GM12864 (cell line): Measurements from ENCODE around the gene ATP6V1B1.

Source experiments
- DNase-seq: peaks from one replicate; pipeline ENCODE4 v3.0.0-alpha.2; 2011; ENCODE audit warnings: low read depth
- H3K4me3 ChIP-seq: 2 replicates; pipeline ENCODE4 v1.5.1; 2011; ENCODE audit warnings: mild to moderate bottlenecking, low read depth, low read length, control low read depth
- TF ChIP-seq, protein P1 (sequence below): IDR thresholded peaks from 2 replicates; pipeline ENCODE4 v1.5.1; 2011; ENCODE audit warnings: low read depth, mild to moderate bottlenecking, moderate library complexity, low read length, control low read depth, inconsistent platforms; ENCODE audit errors: missing control alignments

Gene ATP6V1B1

DNA sequence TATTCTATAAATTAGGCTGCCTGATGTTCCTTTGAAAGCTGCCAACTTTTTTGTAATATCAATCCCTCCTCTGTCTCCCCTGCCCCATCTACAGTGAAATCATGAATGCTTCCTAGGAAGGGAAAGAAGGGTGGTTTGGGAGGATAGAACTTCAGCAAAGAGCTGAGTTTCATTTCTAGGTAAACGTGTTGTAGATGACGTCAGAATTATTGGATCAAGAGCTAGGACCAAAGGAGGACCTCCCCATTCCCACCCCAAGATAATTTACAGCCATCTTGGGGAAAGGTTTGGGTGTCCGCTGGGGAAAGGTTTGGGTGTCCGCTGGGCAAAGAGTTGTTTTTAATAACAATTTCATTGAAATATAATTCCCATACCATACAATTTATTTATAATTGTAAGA, 31.5 kb downstream of the ATP6V1B1 start:
- TF ChIP-seq, protein P1, sequence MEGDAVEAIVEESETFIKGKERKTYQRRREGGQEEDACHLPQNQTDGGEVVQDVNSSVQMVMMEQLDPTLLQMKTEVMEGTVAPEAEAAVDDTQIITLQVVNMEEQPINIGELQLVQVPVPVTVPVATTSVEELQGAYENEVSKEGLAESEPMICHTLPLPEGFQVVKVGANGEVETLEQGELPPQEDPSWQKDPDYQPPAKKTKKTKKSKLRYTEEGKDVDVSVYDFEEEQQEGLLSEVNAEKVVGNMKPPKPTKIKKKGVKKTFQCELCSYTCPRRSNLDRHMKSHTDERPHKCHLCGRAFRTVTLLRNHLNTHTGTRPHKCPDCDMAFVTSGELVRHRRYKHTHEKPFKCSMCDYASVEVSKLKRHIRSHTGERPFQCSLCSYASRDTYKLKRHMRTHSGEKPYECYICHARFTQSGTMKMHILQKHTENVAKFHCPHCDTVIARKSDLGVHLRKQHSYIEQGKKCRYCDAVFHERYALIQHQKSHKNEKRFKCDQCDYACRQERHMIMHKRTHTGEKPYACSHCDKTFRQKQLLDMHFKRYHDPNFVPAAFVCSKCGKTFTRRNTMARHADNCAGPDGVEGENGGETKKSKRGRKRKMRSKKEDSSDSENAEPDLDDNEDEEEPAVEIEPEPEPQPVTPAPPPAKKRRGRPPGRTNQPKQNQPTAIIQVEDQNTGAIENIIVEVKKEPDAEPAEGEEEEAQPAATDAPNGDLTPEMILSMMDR = no peak
- no peak for DNase-seq
- no peak overlapping the region for H3K4me3 ChIP-seq

DNA sequence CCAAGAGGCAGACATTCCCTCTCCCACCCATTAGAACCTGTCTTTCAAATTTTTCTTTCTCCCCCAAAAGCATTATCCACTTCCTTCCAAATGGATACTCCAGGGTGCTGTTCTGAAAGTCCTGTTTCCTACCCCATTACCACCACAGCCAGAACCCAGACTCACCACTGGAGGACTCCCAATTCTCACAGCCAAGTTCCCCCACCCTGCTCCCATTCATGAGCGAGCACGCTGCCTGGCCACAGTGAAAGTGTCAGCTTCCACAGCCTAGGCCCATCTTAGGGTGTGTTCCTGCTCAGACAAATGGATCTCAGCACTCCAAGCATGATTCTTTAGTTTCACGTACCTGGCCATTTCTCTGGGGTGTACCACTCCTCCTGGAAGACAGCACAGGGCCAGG, 38.9 kb downstream of the ATP6V1B1 start:
- TF ChIP-seq, protein P1 = no peak
- H3K4me3 ChIP-seq = no peak overlapping the region
- no peak for DNase-seq

DNA sequence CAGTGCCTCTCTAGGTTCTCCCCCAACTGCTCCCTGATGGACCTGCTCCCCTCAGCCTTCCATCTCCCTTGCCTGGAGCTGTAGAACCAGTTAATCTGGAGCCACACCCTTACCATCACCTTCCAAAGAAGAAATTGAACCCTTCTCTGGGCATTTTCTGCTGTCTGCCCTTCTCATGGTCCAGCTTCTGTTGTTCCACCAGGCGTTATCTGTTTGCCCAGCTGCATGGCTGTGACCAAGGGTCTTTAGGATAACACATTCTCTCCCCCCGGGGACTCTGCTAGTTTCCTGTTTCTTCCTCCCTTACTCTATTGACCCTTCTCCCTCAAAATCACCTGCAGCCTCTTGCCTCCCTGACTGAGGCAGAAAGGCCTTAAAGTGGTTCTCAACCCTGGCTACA, 39.5 kb downstream of the ATP6V1B1 start:
- TF ChIP-seq, protein P1 = no peak
- no peak overlapping the region for H3K4me3 ChIP-seq
- DNase-seq = no peak

DNA sequence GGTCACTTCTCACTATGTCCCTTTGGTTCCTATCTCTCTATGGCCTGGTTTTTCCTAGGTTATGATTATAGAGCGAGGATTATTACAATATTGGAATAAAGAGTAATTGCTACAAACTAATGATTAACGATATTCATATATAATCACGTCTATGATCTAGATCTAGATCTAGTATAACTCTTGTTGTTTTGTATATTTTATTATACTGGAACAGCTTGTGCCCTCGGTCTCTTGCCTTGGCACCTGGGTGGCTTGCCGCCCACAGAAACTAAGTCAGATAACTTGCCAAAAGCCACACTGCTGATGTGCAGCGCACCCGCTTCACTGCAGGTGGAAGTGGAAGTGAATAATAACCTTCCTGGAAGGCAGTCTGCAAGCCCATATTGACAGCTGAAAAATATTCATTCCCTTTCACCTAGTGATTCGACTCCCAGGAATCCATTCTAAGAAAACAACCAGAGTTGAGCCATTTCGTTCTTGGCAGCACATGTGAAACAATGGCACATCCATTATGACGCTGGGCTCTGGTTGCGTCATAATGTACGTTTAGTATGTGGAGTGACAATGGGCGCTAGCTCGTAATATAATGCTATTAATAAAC, 42.0 kb downstream of the ATP6V1B1 start:
- TF ChIP-seq, protein P1 = no peak
- DNase-seq = no peak
- peak overlapping the region; percentile 65; the same call in 1 of the 2 replicates for H3K4me3 ChIP-seq

DNA sequence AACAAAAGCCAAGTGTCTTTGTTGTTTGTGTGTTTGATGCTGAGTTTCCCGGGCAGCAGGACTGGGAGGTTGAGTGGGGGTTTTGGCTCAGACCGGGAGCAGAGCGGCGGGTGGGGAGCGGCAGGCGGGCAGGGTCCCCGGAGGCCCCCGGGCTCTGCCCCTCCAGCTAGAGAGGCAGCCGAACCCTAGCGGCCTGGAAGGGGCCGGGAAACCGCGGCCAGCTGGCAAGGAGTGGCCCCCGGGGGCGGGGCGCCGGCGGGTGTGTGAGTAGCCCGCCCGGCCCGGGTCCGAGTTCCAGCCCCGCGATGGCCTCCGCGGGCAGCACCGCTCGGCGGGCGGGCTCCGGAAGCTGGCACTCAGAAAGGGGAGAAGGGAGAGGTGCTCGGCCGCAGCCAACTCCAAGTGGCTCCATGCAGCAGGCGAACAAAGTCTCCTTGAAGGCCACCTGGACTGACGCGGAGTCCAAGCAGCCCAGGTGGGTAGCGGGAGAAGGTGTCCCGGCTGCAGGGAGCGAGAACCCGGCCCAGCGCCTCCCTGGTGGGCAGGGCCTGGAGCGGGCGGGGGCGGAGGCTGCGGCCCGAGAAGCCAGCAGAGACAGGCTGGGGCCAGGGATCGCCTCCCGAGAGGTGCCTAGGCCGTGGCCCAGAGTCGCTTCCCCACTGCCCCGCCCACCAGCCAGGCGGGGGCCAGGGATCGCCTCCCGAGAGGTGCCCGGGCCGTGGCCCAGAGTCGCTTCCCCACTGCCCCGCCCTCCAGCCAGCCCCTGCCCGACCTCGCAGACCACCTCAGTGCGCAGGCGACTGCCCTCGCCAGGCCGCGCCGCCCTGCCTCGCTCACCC, 42.9 kb downstream of the ATP6V1B1 start, which contains the start of gene ANKRD53:
Gene ANKRD53 (plus strand): TSS at position 290 of the 839 bp plus-strand sequence. CDS start 16 bp downstream, at position 306.
- no peak for DNase-seq
- peak within 1 kb of the TSS; percentile 65 for H3K4me3 ChIP-seq
- TF ChIP-seq, protein P1 = no peak

DNA sequence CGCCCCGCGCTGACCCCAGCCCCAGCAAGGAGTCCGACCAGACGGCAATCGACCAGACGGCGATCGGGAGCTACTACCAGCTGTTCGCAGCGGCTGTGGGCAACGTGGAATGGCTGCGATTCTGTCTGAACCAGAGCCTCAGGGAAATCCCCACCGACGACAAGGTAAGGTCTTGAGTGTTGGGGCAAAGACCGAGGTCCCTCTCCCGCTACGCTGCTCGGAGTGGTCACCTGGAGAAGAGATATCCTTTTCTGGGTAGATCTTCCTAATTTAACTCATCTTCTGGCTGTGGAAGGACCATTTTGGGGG, 43.4 kb downstream of the ATP6V1B1 start:
- no peak overlapping the region for H3K4me3 ChIP-seq
- TF ChIP-seq, protein P1 = no peak
- DNase-seq = no peak
